DLD1 (cell line): Measurements from ENCODE around the gene UNC13C.

ENCODE experiments used
- in situ Hi-C: cut with HindIII; loops from 2 replicates; pipeline ENCODE4 v1.10.0; 2017; ENCODE audit warnings: low sequenced_read_pairs

The UNC13C gene

GRCh38 chr15:54101664-54102270 is 123.5 kb downstream of the UNC13C start:
- in situ Hi-C loops = no loop called here

- in situ Hi-C loops = no loop called here
Measured at GRCh38 chr15:54102704-54103103, 124.5 kb downstream of the UNC13C start.

- in situ Hi-C loops = no loop called here
Measured at GRCh38 chr15:54109014-54109413, 130.8 kb downstream of the UNC13C start.

GRCh38 chr15:54119051-54119450 is 140.8 kb downstream of the UNC13C start:
- in situ Hi-C loops = no loop called here

GRCh38 chr15:54120949-54121463 is 142.8 kb downstream of the UNC13C start:
- in situ Hi-C loops = no loop called here

GRCh38 chr15:54127574-54127973 is 149.3 kb downstream of the UNC13C start:
- in situ Hi-C loops = no loop called here

GRCh38 chr15:54131410-54131809 is 153.2 kb downstream of the UNC13C start:
- in situ Hi-C loops = no loop called here

GRCh38 chr15:54149115-54149531 is 170.9 kb downstream of the UNC13C start:
- in situ Hi-C loops = no loop called here

- in situ Hi-C loops = no loop called here
Measured at GRCh38 chr15:54150255-54150654, 172.0 kb downstream of the UNC13C start.

- in situ Hi-C loops = no loop called here
Measured at GRCh38 chr15:54159012-54159411, 180.8 kb downstream of the UNC13C start.

GRCh38 chr15:54187325-54187724 is 209.1 kb downstream of the UNC13C start:
- in situ Hi-C loops = no loop called here

- in situ Hi-C loops = no loop called here
Measured at GRCh38 chr15:54197995-54198394, 219.8 kb downstream of the UNC13C start.

GRCh38 chr15:54206586-54207321 is 228.5 kb downstream of the UNC13C start:
- in situ Hi-C loops = no loop called here

- in situ Hi-C loops = no loop called here
Measured at GRCh38 chr15:54208786-54209185, 230.5 kb downstream of the UNC13C start.

- in situ Hi-C loops = no loop called here
Measured at GRCh38 chr15:54212635-54213034, 234.4 kb downstream of the UNC13C start.

- in situ Hi-C loops = no loop called here
Measured at GRCh38 chr15:54226455-54226854, 248.2 kb downstream of the UNC13C start.

- in situ Hi-C loops = no loop called here
Measured at GRCh38 chr15:54227569-54227968, 249.3 kb downstream of the UNC13C start.

- in situ Hi-C loops = no loop called here
Measured at GRCh38 chr15:54250326-54250725, 272.1 kb downstream of the UNC13C start.

- in situ Hi-C loops = no loop called here
Measured at GRCh38 chr15:54256190-54256589, 277.9 kb downstream of the UNC13C start.

- in situ Hi-C loops = no loop called here
Measured at GRCh38 chr15:54273928-54274327, 295.7 kb downstream of the UNC13C start.

- in situ Hi-C loops = no loop called here
Measured at GRCh38 chr15:54277834-54278233, 299.6 kb downstream of the UNC13C start.

- in situ Hi-C loops = no loop called here
Measured at GRCh38 chr15:54280726-54281125, 302.5 kb downstream of the UNC13C start.
